Measurements from ENCODE around the gene UFM1.
A peak's percentile ranks its signal among the peaks of the same experiment; 100 is the strongest.
"Not testable (repeated sequence)": the region's sequence is repeated elsewhere in the genome, so short reads cannot be mapped to it uniquely, and the experiment has no call there.

UFM1 gene

DNA sequence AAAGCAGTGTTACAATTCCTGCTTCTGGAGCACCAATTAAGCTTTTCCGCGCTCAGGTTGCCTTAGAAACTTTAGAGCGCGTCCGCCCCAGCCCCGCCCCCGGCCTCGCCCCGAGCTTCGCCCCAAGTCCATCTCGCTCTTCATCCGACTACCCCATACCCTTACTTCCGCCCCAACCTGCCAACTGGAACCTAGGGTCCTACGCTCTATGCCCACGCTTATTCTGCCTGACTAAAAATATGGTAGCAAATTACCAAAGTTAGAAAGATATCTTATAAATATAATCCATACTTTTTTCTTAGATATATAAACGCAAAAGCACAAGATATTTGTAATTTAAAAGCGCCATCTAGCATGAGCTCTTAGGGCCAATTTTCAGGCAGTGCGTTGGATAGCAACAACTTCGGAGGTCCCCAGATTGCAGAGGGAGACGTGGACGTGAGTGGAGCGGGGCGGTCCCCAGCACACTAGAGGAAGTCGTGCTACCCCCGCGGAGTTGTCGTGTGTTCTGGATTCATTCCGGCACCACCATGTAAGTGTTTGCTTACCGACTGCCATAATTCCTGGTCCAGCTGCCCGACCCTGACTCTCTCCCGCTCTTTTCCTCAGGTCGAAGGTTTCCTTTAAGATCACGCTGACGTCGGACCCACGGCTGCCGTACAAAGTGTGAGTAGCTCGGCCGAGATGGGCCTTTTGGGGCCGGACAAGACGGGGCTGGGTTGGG, at the start of gene UFM1:
UFM1 (plus strand) TSS at position 462 of the 724 bp plus-strand sequence; CDS start at position 531, 69 bp downstream.
- DNase-seq = peak; percentile 67

DNA sequence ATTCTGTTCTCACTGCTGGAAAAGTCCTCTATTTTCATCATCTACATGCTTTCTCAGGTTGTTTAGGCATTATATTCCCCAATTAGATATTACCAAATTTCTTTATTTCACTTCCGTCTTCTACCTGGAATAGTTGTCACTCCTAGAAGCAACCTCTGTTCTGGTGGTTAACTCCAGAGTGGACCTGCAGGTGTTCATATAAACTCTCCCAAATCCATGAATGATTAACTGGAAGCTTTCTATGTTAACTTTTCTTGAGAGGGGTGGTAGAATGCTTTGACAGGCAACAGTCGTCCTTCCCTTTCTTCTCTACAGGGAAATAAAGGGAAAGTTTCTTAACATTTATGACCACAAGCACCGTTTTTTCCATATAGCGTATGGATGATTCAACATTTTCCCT, 48.4 kb upstream of the UFM1 start:
- DNase-seq = no peak

DNA sequence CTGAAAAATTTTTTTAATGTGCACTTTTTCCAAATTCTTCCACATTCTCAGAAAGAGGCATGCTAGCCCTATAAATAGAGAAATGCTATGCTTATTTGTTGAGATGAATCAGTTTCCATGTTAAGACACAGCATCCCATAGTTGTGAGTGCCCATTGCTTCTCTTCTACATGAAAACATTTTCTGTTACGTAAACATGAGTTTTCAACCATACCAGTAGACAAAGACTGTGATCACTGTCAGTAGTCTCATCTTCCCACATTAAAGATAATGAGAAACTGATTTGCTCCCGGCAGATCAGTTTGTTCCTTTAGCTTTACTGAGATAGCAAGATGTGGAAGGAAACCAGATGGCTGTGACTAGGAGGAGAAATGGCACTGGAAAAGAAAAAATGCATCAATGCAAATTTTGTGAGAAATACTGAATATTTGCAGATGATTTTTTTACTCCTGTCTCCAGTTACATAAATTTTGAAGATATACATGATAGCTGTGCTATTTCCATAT, 45.8 kb upstream of the UFM1 start:
- no peak for DNase-seq

DNA sequence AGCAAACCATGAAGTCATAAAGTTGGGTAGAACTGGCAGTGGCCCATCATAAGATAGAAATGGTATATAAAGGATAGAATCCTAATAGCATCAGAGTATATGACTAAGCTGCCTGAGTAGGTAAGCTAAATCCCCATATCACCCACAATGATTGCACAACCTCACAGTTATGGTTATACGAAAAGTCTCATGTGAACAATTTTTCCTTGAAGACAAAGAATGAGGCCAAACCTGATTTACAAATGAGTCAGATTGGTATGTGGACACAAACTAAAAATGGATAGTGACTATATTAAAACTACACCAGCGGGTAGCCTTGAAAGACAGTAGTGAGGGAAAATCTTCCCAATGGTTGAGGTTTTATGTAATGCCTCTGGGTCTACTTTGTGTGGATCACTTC, 40.9 kb upstream of the UFM1 start:
- no peak for DNase-seq

DNA sequence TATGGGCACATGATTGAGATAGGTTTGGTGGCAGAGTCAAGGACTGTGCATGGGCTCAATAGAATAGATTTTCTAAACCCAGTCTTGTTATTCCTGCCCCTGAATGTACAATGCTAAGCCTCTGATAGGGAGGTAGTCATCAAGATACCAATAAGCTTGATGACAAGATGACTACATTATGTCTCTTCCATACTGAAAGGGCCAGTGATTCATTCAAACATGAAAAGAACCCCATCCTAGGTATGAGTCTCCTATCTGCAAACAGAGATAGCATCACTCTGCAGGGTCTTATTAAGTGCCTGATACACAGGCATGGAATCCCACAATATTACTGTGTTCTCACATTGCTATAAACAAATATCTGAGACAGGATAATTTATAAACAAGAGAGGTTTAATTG, 40.3 kb upstream of the UFM1 start:
- no peak for DNase-seq

DNA sequence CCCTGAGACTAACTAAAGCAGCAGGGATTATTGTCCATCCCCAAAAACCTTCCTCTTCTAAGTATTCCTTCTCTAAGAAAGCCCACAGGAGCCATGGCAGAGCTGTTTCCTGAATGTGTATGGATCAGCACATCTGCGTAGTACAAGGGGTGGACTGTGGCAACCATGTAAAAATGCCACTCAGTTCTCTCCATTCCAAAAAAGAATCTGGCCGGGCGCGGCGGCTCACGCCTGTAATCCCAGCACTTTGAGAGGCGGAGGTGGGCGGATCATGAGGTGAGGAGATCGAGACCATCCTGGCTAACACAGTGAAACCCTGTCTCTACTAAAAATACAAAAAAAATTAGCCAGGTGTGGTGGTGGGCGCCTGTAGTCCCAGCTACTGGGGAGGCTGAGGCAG, 38.5 kb upstream of the UFM1 start:
- not testable (repeated sequence) for DNase-seq

DNA sequence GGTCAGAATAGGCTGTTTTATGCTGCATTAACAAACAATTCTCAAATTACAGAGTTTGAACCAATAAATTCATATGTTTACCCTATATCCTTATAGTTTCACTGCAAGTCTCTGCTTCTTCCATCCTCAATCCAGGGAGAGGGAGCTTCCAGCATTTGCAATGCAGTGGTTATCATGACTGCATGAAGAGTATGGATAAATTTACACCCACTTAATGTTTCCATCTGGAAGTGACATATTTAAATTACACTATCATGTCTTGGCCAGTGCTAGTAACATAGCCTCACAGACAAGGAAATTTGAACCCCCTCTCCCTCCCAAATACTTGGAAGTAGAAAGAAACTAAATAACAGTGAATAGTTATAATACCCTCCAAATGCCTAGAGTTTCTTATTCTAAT, 33.5 kb upstream of the UFM1 start:
- DNase-seq = no peak

DNA sequence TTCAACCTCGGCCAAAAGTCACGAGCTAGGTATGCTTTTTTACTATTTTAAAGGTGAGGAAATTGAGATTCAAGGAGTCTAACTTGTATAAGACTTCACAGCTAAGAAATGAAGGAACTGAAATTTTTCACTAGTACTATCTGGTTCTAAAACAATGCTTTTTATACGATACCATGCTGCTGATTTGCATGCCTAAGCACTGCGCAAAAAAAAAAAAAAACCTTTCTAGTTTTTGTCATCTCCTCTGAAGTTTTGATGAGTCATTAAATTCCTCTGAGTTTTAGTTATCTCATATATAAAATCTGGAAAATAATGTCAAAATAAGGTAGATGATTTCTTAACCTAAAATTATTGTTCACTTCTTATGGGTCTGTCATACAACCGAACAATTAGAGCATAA, 28.0 kb upstream of the UFM1 start:
- no peak for DNase-seq

DNA sequence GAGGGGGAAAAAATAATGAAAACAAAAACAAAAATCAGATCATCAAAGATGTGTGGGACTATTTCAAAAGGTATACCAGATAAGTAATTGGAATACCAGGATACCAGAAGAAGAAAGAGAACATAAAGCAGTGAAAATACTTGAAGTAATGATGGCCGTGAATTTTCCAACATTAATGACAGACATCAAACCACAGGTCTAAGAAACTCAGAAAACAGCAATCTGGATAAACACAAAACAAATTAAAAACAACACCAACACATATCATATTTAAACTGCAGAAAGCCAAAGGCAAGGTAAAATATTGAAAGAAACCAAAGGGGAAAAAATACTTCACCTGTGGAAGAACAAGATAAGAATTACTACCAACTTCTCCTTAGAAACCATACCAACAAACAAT, 24.2 kb upstream of the UFM1 start:
- no peak for DNase-seq

DNA sequence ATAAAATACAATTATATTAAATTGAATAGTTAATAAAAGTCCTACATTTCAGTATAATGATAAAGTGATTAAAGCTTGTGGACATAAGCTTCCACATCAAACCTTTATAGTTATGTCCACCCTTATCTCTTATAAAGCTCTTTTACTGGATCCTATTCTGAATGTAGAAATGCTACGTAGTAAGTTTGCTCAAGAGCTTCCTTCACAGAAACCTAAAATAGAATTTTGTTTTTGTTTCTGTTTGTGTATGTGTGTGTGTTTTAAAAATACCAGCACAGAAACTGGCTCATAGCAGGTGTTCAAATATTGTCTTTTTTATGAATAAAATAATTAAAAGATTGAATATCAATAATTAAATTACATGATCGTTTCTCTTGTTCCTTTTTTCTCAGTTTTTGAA, 21.0 kb upstream of the UFM1 start:
- DNase-seq = no peak

DNA sequence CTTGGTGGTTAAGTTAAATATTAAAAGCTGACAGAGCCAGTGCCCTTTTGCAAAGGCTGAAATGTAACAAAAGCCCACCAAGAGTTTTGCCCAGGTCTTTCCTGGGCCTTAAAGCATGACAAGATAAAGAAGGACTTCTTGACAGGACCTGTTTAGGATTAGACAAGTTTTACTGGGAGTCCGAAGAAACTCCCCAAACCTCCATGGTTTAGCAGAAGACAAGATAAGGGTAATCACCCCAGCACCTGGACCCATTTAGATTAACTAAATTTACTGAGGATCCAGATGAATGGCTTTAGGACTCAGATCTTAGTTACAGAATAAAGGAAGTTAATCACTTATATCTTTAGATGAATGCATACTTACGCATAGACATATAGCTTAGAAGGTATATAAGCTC, 14.8 kb upstream of the UFM1 start:
- no peak for DNase-seq

DNA sequence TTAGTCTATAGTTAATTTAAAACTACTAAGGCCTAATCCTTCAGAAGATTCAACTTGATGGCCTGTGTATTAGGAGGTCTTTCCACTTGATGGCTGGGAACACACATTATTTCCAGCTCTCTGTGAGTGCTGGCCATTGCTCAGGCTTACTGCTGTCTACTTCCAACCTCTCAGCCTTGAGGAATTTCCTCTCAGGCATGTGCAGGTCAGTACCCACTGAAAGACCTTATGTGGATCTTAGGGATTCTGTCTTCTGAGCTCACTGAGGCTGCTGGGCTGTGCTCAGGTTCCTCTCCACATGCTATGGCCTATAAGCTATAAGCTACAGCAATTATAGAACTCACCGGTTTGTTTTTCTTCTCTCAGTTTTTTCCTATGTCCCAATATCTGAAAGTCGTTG, 11.6 kb upstream of the UFM1 start:
- no peak for DNase-seq

DNA sequence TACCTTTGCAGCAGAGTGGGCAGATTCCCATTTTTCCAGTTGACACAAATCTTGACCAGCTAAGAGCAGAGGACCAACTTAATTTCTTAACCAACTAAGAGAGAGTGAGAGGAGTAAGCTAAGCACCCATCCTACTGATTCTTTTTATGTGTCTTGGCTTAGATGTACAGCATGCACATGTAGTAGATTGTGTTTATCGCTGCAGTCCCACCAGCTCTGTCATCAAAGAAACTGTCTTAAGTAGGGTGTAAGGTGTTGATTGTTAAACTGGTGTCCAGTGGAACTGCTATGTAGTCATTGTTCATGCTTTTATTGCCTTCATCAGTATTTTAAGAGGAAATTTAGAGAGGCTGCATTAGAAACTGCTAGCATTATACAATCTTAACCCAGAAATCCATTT, 9.0 kb upstream of the UFM1 start:
- DNase-seq = no peak

DNA sequence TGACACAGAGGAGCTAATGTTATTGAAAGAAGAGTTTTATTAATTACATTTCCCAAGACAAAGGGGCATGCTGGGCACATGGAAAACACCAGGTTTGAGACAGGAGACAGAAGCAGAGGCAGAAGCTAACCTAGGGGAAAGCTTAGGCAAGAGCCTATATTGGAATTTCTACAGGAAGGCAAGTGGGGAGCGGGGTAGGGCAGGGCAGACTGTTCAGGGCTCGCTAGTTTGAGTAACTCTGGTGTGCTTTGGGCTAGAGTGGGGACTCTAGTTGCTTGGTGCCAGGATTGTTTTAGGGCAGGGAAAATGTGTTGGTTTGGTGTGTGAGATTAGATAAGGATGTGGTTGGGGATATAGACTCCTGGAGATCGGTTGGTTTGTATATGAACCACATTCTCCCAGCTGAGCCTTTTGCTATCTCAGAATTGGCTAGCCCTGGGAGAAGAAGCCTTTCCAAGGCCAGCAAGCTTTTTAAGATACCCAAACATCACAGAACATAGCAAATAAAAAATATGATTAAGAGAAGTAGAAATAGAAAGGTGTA, 8.4 kb upstream of the UFM1 start:
- DNase-seq = no peak

DNA sequence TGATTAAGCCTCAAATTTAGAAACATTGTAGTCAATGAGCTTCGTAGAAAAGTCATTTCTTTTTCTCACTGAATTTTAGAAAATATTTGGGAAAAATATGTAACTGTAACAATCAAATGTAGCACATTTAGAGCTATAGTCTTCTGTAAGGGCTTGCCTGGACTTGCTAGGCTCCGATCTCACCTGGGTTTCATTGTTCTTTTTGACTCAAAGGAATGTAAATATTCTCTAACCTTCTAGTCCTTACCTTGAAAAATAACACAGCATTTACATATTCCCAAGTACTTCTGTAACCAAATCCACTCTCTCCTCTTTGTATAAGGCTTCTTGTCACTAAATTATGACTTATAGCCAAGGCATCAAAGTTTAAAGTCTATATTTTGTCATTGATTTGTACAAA, 2.9 kb upstream of the UFM1 start:
- DNase-seq = no peak

DNA sequence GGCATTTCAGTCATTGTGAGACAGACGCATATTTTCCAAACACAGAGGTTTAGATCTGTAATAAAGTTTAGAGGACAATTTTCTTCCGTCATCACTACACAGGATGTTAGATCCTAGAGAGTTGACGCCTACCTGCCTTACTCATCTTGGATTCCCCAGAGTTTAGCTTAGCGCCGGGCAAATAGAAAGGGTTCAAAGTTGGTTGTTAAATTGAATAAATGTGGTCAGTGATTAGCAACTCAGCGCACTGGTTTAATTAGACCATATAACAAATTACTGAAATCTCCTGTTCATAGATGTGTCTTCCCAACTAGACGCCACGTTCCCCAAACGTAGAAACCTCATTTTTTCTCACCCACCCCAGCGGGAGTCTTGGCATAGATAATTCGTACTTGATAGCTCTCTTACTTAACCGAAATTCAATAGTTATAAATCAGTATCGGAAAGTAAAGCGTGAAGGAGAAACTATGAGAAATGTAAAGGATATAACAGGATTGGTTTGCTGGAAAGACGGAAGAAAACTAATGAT, 726 bp upstream of the UFM1 start:
- DNase-seq = no peak

DNA sequence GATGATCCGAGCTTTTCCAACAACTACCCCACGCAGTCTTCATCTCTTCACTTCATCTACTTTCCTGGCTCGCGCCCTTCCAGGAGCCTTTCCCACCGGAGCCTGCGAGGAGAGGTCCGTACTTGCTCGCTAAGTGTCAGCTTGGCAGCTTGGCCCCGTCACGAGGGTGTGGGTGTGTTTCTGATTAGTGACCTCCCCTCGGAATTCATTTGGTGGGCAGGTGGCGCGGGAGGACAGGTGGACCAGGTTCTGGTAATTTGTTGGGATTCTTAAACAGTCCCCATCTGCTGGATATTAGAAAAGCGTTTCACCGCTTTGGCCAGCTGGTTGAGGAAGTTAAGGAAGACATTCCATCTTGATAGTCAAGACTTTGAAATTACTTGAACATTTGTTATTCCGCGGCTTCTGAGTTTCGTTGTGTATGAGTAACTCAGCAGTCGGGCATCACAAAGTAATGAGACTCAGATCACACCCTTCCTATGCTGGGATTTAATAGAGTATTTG, 515 bp downstream of the UFM1 start:
- no peak for DNase-seq

DNA sequence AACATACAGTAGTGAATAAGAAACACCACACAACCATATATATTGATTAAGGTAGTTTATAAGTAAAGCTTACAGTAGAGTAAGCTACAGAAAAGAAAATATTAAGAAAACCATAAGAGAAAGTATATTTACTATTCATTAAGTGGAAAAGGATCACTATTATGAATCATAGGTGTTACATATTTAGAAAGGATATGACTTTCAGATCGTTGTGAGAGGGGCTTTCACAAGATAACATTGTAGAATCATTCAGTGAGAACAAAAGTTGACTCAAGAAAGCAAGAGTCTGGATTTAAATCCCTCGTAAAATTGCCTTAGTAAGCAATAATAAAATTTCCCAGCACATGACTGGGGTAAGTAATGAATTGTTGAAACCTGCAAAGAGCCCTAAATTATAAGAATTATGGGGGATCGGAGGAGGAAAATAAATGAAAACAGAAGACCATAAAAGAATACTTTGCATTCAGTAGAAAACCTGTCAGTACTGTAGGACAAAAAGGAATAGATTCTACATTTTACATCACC, 6.0 kb downstream of the UFM1 start:
- DNase-seq = no peak

DNA sequence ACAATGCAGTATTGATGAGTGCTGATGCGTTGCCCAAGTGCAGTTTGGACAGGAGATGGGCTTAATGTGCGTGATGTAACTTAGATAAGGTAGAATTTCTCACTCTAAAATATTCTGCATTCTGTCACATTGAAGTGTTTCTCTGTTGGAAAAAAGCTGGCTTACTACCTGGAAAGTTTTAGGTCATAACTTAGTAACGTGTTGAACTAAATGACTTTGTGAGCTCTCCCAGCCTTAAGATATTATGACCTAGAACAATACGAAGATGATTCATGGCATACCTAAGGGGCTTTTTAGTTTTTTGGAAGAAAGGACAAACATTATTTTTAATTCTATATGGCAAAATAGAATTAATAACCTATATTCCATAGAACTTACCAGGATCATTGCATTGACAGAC, 9.0 kb downstream of the UFM1 start:
- no peak for DNase-seq

DNA sequence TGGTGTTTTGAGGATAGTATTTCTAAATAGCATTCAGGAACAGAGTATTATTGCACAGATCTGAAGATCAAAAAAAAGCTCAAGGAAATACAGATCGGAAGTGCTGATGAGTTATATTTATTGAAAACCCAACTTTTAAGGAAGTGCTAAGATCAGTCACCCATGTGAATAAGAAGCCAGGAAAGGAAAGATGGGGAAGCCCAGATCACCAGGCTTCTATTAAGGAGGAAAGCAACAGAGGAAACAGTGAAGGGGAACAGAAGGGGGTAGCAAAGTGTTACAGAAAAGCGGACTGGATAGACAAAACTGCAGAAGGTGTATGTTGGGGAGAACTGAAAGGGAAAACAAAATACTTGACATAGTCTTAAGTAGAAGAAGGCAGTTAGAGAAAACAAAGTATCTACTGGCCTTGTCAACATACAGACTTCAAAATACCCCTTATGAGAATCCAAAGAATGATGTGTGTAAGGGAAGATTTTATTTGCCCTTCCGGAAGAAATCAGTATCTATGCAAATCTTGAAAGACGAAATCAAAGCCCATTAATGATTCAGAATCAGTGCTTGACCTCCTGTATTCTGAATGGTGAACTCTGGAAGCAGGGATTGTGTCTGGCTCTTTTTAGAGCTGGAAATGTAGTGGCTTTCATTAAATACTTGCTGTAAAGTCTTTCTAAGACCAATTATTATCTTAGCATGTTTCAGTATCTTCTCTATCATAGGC, 12.1 kb downstream of the UFM1 start:
- no peak for DNase-seq

DNA sequence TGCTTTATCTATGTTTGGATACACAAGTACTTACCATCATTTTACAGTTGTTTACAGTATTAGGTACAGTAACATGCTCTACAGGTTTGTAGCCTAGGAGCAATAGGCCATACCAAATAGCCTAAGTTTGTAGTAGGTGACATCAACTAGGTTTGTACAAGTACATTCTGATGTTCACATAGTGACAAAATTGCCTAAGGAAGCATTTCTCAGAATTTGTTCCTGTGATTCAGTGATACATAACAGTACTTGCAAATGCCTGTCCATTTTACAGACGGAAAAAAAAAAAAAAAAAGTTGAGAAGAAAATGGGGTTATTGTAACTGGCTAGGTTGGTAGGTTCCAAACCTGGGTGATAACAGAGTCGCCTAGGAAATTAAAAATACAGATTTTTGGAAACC, 13.6 kb downstream of the UFM1 start:
- DNase-seq = no peak

DNA sequence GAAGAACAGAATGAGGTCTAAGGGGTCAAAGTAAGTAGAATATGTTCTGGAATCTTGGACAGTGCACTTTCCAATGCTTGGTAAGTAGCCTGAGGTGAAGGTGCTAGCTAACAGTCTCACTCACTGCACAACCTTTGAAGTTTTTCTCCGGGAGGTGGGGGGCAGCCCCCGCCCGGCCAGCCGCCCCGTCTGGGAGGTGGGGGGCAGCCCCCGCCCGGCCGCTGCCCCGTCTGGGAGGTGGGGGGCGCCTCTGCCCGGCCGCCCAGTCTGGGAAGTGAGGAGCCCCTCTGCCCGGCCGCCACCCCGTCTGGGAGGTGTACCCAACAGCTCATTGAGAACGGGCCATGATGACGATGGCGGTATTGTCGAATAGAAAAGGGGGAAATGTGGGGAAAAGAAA, 14.1 kb downstream of the UFM1 start:
- DNase-seq = not testable (repeated sequence)

DNA sequence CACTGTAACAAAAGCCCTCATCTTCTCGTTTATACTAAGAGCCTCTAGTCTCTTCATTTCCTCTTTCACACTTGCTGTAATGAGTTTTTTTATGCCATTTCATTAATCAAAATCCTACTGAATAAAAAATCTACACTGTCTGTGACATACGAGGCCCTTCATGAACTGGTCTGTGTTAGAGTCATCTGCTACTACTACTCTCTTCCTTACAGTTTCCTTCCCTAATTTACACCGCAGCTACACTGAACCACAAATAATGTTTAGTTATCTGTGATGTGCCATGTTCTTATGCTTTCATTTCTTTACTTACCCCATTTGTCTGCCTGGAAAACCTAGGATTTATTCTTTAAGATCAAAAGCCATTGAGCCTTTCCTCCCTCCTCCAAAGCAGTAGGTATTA, 16.0 kb downstream of the UFM1 start:
- DNase-seq = no peak
